GM19468 (cell line): ENCODE data around the gene CALHM3.

Experiments used
- ATAC-seq: cut with Tn5 transposase; IDR thresholded peaks from one replicate; pipeline ENCODE4 v1.9.1; 2021; ENCODE audit warnings: mild to moderate bottlenecking, moderate library complexity, moderate number of reproducible peaks; ENCODE audit not compliant: unreplicated experiment; ENCODE audit errors: extremely low read depth

The CALHM3 gene

GRCh38 chr10:103476046-103476768 is 2.8 kb downstream of the CALHM3 start:
- ATAC-seq, result no peak

DNA sequence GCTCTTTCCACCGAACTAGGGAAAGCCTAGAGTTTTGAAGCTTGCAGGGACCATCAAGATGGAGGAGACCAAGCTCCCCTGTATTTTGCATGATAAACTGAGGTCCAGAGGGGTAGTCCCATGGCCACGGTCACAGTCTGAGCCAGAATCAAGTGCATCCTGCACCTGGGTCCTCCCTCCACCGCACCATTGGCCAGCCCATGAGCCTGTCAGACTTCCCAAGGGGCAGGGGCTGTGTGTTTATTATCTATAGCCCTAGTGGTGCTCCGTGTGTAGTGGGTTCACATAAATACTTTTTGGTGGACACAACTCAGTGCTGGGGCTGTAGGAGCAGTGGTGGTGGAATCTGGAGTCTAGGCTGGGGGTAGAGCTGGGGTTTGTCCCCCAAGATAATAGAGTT is 3.6 kb downstream of the CALHM3 start:
- no peak for ATAC-seq

DNA sequence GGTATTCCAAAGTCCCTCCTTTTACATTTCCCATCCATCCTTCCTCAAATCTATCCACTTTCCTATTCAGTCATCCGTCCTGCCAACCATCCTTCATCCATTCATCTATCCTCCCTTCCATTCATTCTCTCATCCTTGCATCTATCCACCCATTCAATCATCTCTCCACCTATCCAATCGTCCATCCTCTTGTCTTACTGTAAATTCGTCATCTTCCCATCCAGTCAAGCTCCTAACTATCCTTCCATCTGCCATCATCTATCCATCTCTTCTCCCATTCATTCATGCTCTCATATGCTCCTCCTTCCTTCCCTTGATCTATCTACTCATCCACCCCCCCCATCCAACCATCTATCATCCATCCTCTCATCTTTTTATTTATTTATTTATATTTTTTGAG is 5.0 kb downstream of the CALHM3 start:
- ATAC-seq, result no peak

DNA sequence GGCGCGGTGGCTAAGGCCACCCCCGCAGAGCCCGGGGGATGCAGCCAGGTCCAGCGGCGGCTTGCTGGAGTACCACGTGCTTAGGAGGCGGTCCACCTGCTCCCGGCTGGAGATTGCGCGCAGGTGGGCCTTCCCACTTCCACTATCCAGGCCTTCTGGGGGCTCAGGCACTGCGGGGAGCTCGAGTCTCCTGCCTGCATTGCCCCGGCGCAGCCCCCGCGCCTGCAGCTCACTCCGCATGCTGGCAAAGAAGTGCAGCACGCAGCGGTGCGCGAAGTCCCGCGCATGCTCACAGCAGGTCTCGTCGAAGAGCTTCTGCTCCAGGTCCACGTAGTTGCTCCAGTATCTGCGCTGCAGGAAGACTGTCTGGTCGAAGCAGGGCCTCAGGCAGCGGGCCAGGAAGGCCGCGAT is 5.8 kb downstream of the CALHM3 start:
- no peak for ATAC-seq

- ATAC-seq, result no peak
Measured at GRCh38 chr10:103472005-103472404, 7.0 kb downstream of the CALHM3 start.

DNA sequence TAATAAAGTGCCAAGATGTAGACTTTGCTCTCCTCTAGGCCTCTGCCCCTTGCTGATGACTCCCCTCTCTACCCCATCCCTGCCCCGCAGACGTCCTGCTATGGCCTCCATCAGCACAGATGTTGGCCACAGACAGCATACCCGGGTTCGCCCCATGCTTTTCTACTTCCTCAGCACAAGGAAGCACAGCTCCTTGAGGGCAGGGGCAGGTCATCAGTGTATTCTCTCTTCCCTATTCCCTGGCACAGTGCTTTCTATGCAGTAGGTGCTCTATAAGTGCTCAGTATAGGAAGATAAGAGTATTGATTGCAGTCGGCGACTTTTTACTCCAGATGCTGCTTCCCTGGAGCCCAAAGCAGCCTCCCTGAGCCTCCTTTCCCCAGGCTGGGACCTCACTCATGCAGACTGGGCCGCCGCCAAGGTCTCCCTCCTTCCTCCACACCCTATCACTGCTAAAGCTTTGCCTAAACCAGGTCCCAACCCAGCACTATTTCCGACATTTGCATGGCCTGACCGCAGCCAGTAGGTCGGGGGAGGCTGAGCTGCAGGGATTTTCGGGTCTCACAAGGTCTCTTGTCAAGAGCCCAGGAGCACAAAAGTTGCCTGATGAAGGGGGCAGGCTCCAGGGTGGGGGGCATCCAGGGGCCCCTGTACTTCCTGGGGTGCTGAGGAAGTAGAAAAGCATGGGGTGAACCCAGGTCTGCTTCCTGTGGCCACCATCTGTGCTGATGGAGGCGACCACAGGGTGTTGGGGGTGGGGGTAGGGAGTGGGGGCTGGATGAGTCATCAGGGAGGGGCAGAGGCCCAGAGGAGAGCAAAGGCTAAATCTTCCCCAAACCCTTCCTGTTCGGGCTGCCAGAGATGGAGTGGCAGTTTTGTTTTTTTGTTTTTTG is 8.0 kb downstream of the CALHM3 start:
- ATAC-seq, result peak; percentile 51

GRCh38 chr10:103469201-103469600 is 9.8 kb downstream of the CALHM3 start:
- no peak for ATAC-seq

- no peak for ATAC-seq
Measured at GRCh38 chr10:103467406-103467805, 11.6 kb downstream of the CALHM3 start.

GRCh38 chr10:103466734-103467133 is 12.3 kb downstream of the CALHM3 start:
- ATAC-seq, result no peak

GRCh38 chr10:103465411-103466179 is 13.4 kb downstream of the CALHM3 start:
- ATAC-seq, result no peak

DNA sequence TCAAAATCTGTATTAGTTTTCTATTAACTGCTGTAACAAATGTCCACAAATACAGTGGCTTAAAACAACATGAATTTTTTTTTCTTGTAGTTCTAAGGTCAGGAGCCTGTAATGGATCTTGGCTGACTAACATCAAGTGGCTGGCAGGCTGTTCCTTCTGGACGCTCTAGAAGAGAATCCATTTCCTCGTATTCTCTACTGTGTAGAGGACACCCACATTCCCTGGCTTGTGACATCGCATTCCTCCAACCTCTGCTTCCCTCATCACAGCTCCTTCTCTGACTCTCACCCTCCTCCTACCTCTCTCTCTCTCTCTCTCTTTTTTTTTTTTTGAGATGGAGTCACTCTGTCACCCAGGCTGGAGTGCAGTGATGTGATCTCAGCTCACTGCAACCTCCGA is 15.5 kb downstream of the CALHM3 start:
- ATAC-seq, result no peak

- ATAC-seq, result no peak
Measured at GRCh38 chr10:103459615-103460014, 19.4 kb downstream of the CALHM3 start.

GRCh38 chr10:103458720-103459119 is 20.3 kb downstream of the CALHM3 start, which contains the start of gene CALHM1:
Gene CALHM1, minus strand, starts transcription at chr10:103458900. Its CDS starts 149 bp downstream, at chr10:103458751.
- no peak for ATAC-seq

- no peak for ATAC-seq
Measured at GRCh38 chr10:103457896-103458583, 21.0 kb downstream of the CALHM3 start.

GRCh38 chr10:103457176-103457712 is 21.8 kb downstream of the CALHM3 start:
- no peak for ATAC-seq

GRCh38 chr10:103456074-103456660 is 22.9 kb downstream of the CALHM3 start:
- no peak for ATAC-seq

DNA sequence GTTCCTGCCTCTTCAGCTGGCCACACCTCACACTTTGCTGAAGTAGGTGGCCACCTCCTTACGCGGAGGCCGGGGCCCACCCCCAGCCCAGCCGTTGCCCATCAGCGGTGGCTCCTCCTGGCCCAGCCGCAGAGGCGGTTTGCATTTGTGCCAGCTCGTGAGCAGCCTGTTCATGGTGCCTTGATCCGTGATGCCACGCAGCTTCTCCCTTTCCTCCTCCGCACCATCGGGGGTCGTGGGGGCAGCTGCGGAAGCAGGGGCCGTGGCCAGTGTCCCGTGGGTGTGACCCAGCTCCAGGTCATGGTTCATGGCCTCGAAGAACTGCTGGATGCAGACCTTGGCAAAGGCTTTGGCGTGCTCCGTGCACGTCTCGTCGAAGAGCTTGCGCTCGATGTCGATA is 23.8 kb downstream of the CALHM3 start:
- ATAC-seq, result no peak

DNA sequence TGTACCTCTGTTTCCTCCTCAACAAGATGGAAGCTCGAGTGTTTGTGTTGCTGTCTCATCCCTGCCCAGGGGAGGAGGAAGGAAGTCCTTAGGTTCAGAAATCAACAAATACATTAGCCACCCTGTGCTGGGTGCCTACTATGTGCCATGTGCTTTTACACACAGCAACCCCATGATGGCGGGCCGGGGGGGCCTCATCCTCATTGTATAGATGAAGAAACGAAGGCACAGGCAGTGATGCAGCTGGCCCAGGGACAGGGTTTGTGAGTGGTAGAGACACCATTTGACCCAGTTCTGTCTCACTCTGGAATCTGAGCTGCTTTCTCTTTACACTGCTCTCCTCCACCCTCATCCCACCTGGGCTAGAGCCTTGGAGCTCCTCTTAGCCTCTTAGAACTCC is 25.0 kb downstream of the CALHM3 start:
- ATAC-seq, result no peak

DNA sequence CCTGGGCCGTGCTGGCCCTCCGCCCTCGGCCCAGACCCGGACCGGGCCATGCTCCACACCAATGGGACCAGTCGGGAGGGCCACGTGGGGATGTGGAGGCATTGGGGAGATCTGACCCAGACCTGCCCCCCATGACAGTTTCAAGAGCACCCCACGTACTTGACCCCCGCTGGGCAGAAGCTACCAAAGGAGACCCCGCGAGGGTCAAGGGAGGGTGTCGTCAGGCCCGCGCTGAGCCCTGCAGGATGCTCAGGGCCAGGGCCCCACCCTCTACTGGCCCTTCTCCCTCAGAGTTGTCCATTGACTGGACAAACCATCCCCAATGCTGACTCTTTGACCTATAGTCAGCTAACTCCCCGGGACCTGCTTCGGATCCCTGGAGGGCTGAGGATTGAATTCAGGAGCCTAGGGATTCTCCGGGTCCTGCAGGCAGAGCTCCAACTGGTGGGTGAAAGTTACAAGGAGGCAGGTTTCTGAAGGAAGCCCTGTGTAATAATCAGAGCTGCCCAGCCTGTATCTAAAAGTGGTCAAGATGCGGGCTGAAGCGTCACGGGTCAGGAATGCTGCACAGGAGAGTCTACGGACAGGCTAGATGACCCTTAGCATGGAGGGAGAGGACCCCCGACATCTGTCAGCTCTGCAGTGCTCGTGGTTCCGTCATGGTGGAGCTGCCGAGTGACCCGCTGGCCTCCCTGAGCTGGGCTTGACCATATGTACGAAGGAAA is 26.4 kb downstream of the CALHM3 start:
- no peak for ATAC-seq
